OCI-LY7 (cell line): ENCODE results near the gene COL23A1. TPM values are rescaled to one million over a fixed set of nuclear protein-coding genes. Genes with fewer than 3 reads are reported as not detected.

Experiments
- BruUV-seq: library from RNA; stranded (reverse); fragments of 400-500 nt; replicated peaks from 2 replicates; lab custom pipeline; 2021; lab: Mats Ljungman, UMichigan
- CTCF ChIA-PET: fragments of 300-600 bp; sonication (Branson Sonifier 250); formaldehyde crosslinking; loops from one replicate; lab custom pipeline; 2022; ENCODE audit warnings: antibody characterized with exemption; ENCODE audit not compliant: unreplicated experiment; lab: Charles Lee
- POLR2A ChIA-PET: fragments of 300-600 bp; sonication (Branson Sonifier 250); formaldehyde crosslinking; loops from one replicate; lab custom pipeline; 2022; ENCODE audit warnings: antibody characterized with exemption; lab: Charles Lee
- DNase-seq: peaks from one replicate; pipeline ENCODE4 v3.0.0-alpha.2; 2015; ENCODE audit warnings: low spot score
- H2AFZ ChIP-seq: fragments of 200-600 bp; sonication (generic), shearing (Covaris generic); 2 replicates; pipeline ENCODE4 v1.6.1; 2014; ENCODE audit warnings: mild to moderate bottlenecking, antibody characterized with exemption, low read length, moderate library complexity
- H3K27ac ChIP-seq: fragments of 200-600 bp; sonication (generic); 2 replicates; pipeline ENCODE4 v1.5.1; 2014; ENCODE audit warnings: mixed run types, low read depth, mild to moderate bottlenecking, moderate library complexity, low read length, inconsistent platforms; ENCODE audit not compliant: poor library complexity, severe bottlenecking
- H3K36me3 ChIP-seq: fragments of 200-600 bp; sonication (generic); 2 replicates; pipeline ENCODE4 v1.6.1; 2014; ENCODE audit warnings: mild to moderate bottlenecking, antibody characterized with exemption, low read length, moderate library complexity, mixed read lengths; ENCODE audit not compliant: insufficient read depth
- H3K4me1 ChIP-seq: fragments of 200-600 bp; sonication (generic); 2 replicates; pipeline ENCODE4 v1.5.1; 2014; ENCODE audit warnings: mild to moderate bottlenecking, low read length; ENCODE audit not compliant: insufficient read depth, poor library complexity, severe bottlenecking
- H3K4me2 ChIP-seq: fragments of 200-600 bp; sonication (generic); 2 replicates; pipeline ENCODE4 v1.6.1; 2014; ENCODE audit warnings: mild to moderate bottlenecking, low read length
- H3K4me3 ChIP-seq: fragments of 200-600 bp; sonication (generic); 2 replicates; pipeline ENCODE4 v1.5.1; 2014; ENCODE audit warnings: mild to moderate bottlenecking, low read depth, low read length; ENCODE audit not compliant: poor library complexity, severe bottlenecking
- H3K79me2 ChIP-seq: fragments of 200-600 bp; sonication (generic); 2 replicates; pipeline ENCODE4 v1.6.1; 2016; ENCODE audit warnings: low read depth, mild to moderate bottlenecking, low read length, moderate library complexity, mixed read lengths; ENCODE audit not compliant: insufficient read depth
- H3K9me2 ChIP-seq: fragments of 200-600 bp; sonication (generic); 2 replicates; pipeline ENCODE4 v1.6.1; 2016; ENCODE audit warnings: mild to moderate bottlenecking, low read length, mixed read lengths; ENCODE audit not compliant: insufficient read depth
- H3K9me3 ChIP-seq: fragments of 200-600 bp; sonication (generic); 2 replicates; pipeline ENCODE4 v1.6.1; 2014; ENCODE audit warnings: mild to moderate bottlenecking, mixed run types, low read length, mixed read lengths
- H4K20me1 ChIP-seq: fragments of 200-600 bp; sonication (generic); 2 replicates; pipeline ENCODE4 v1.6.1; 2014; ENCODE audit warnings: mild to moderate bottlenecking, antibody characterized with exemption, low read length, moderate library complexity, mixed read lengths; ENCODE audit not compliant: insufficient read depth
- CTCF ChIP-seq: fragments of 200-600 bp; sonication (generic); conservative IDR thresholded peaks from 2 replicates; pipeline ENCODE4 v1.5.1; 2014; ENCODE audit warnings: mild to moderate bottlenecking, antibody characterized with exemption, low read length, moderate library complexity, mixed read lengths
- EZH2phosphoT487 ChIP-seq: fragments of 200-600 bp; sonication (generic); IDR thresholded peaks from 2 replicates; pipeline ENCODE4 v1.6.1; 2018; ENCODE audit warnings: low read depth, borderline replicate concordance, mild to moderate bottlenecking, mixed run types, antibody characterized with exemption, low read length, moderate library complexity, mixed read lengths
- intact Hi-C: fragments of 100-400 bp; cut with micrococcal nuclease; formaldehyde crosslinking; loops from one replicate; pipeline ENCODE4 v1.10.0; 2022; ENCODE audit not compliant: unreplicated experiment
- total RNA-seq, 2 experiments: library from RNA; depleted of rRNA in 1 of 2; stranded (reverse); fragments of >200 nt in 1 of 2; shearing (Covaris generic) in 1 of 2; gene quantifications; 2 replicates each; pipeline ENCODE4 v1.2.3, GENCODE V29; 2014 to 2022

The COL23A1 gene
- total RNA-seq, 2 experiments from 2014 or later, result 0.53 TPM; not detected in 1

DNA sequence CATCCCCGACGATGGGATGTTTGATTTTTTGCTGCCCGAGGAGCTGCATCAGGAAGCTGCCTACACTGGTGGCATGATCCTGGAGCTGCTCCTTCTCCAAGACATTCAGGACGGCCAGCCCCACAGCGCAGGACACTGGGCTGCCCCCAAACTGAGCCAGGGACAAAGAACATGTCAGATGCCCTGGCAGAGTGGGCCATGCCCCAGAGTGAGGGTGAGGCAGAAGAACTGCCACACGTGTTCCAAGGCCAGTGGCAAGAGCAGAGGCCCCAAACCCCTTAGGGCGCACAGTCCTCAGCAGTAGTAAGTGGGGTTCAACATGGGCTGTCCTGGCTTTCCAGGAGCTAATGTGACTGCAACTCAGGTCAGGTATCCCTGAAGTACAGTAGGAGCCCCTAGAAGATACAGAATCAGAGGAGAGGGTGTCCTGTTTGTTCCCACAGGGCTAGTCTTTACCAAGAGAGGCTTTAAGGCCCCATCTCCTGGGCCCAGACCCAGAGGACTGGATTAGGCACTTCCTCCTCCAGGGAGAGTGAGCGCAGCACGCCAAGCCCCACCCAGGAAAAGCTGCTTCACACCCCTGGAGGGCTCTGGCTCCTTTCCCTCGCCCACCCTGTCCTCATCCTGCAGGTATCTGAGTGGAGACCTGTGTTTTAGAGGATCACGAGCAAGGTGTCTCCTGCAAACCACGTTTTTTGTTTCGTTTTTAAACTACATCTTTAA is 374.8 kb downstream of the COL23A1 start:
- H3K4me1 ChIP-seq, result peaks cover 32% of the 10 kb centered on the region
- H3K4me3 ChIP-seq, result no peak overlapping the region
- TF ChIP-seq EZH2phosphoT487 (no peak), CTCF (no peak)
- H2AFZ ChIP-seq, result no peak overlapping the region
- H3K36me3 ChIP-seq, result peaks cover 95% of the 10 kb centered on the region
- peak overlapping the region; percentile 7; the same call in 1 of the 2 replicates for H3K4me2 ChIP-seq
- no peaks in the 10 kb centered on the region for H3K9me3 ChIP-seq
- no peaks in the 10 kb centered on the region for H3K9me2 ChIP-seq
- CTCF ChIA-PET, result no interaction called here
- H3K79me2 ChIP-seq, result peaks cover 3% of the 10 kb centered on the region; the same call in 1 of the 2 replicates
- intact Hi-C loops, result no loop called here
- no TSS peak for BruUV-seq
- 0 out of 2 replicates have a peak, but pooled peaks cover 8% of the 10 kb centered on the region for H4K20me1 ChIP-seq
- H3K27ac ChIP-seq, result peak overlapping the region; percentile 44
- no peak for DNase-seq
- POLR2A ChIA-PET, result interaction anchor here (0.6 to 1.2 kb wide), 6 partner anchors 8 to 32 kb away, joined by 3 to 5 read pairs (median 4); partner anchors contain the start of gene HNRNPAB

DNA sequence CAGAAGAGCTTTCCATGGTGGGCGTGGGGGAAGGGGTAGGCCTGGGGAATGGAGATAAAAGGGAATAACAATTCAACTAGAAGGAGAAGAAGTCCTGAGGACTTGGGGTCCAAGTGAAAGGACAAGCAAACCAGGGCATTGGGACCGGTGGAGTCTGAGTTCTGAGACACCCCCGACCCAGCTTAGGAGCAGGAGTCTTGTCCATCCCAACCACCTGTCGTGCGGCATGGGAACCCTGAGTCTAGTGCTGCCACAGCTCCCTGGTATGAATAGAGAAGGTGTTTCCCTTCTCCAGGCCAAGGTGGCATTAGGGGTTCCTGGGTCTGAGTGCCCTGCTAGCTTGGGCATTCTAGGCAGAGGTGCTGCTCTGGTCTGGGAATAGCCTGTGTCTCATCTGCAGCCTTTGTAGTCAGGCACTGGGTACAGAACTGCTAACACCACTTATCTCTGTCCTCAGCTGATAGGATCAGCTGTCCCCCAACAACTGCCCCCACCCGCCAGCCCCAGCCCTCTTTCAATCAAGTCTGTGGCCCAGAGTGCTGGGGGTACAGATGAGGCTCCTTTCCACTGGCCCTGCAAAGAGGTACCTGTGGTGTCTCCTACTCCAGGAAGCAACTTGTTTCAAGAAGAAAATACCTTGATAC is 375.9 kb downstream of the COL23A1 start:
- H4K20me1 ChIP-seq, result peaks cover 20% of the 10 kb centered on the region
- no peak overlapping the region for H3K4me3 ChIP-seq
- no peak overlapping the region for H2AFZ ChIP-seq
- CTCF ChIA-PET, result no interaction called here
- H3K36me3 ChIP-seq, result peaks cover 97% of the 10 kb centered on the region
- intact Hi-C loops, result no loop called here
- H3K9me3 ChIP-seq, result no peaks in the 10 kb centered on the region
- DNase-seq, result no peak
- no peak overlapping the region for H3K4me2 ChIP-seq
- no peak for TF ChIP-seq EZH2phosphoT487
- TF ChIP-seq CTCF, result no peak
- POLR2A ChIA-PET, result interaction anchor here (1.2 kb wide), 1 partner anchor 10 kb away, joined by 3 read pairs; the partner anchor contains the start of gene HNRNPAB
- peaks cover 4% of the 10 kb centered on the region; the same call in 1 of the 2 replicates for H3K79me2 ChIP-seq
- H3K27ac ChIP-seq, result no peak overlapping the region
- no peaks in the 10 kb centered on the region for H3K9me2 ChIP-seq
- peaks cover 32% of the 10 kb centered on the region for H3K4me1 ChIP-seq
- BruUV-seq, result no TSS peak
